ENCODE results near the gene ZNF391.
"Not testable (repeated sequence)": the region's sequence is repeated elsewhere in the genome, so short reads cannot be mapped to it uniquely, and the experiment has no call there.

The ZNF391 gene

GRCh38 chr6:27400877-27401642 lies 12.5 kb downstream of the ZNF391 start:
- Mint-ChIP-seq H3K36me3 (ENCODE audit: low read depth) (peaks cover 63% of the 10 kb centered on the region), H3K9me3 (peaks cover 58% of the 10 kb centered on the region), H3K4me1 (no peaks in the 10 kb centered on the region), H3K4me3 (no peak overlapping the region), H3K27me3 (no peaks in the 10 kb centered on the region), H3K27ac (no peak overlapping the region)
- ATAC-seq (no peak), DNase-seq (no peak)

GRCh38 chr6:27406085-27406484 lies 17.5 kb downstream of the ZNF391 start:
- H3K4me1 Mint-ChIP-seq = no peaks in the 10 kb centered on the region
- H3K4me3 Mint-ChIP-seq = no peak overlapping the region
- peaks cover 25% of the 10 kb centered on the region for H3K36me3 Mint-ChIP-seq (ENCODE audit: low read depth)
- peaks cover 32% of the 10 kb centered on the region for H3K9me3 Mint-ChIP-seq
- ATAC-seq (no peak), DNase-seq (no peak)
- peaks cover 2% of the 10 kb centered on the region for H3K27me3 Mint-ChIP-seq
- H3K27ac Mint-ChIP-seq = no peak overlapping the region

DNA sequence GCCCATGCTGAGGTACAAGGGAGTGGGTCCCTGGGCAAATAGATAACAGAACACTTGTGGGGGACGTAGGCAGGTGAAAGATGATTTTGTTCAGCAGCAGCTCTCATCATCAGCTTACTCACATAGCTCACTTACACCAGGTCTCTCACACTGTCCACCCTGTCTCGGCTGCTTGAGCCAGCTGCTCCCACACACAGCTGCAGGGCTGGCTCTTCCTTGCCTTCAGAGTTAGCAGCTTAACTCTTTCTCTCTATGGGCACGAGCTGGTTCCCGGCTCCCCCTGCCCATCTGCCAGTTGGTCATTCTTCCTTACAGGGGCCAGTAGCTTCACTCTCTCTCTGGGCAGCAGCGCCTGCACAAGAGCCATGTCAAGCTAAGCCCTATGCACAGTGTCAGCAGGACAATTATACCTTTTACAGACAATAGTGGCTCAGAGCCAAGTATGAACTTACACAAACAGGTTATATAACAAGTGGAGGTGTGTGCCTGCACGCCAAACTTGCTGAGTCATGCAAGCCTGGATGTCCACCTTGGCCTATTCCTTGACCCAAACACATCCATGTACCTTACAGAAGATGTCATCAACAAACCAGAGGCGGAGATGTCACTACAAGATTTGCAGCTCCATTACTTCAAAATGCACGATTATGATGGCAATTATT lies 18.7 kb downstream of the ZNF391 start:
- no peak for ATAC-seq
- no peaks in the 10 kb centered on the region for H3K4me1 Mint-ChIP-seq
- no peak overlapping the region for H3K4me3 Mint-ChIP-seq

DNA sequence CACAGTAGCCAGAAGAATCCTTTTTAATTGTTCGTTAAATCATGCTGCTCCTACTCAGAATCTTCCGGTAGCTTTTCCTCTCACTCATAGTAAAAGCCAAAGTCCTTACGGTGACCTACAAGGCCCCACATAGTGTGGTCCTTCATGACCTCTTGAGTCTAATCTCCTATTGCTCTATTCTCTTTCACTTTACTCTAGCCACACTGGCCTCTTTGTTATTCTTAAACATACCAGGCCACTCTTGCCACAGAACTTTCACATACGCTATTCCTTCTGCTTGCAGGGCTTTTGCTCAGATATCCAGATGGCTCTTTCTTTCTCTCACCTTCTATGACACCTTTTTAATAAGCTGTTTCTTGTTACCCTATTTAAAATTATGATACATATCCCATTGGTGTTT lies 25.7 kb downstream of the ZNF391 start:
- no peak for DNase-seq
- Mint-ChIP-seq H3K27ac (no peak overlapping the region), H3K4me3 (no peak overlapping the region), H3K36me3 (ENCODE audit: low read depth) (peaks cover 2% of the 10 kb centered on the region), H3K9me3 (peaks cover 4% of the 10 kb centered on the region), H3K4me1 (no peaks in the 10 kb centered on the region), H3K27me3 (peaks cover 7% of the 10 kb centered on the region)
- no peak for ATAC-seq

More for the DNA sequence above, 18.7 kb downstream of the ZNF391 start:
- Mint-ChIP-seq H3K9me3 (peaks cover 22% of the 10 kb centered on the region), H3K27ac (no peak overlapping the region), H3K36me3 (ENCODE audit: low read depth) (peaks cover 15% of the 10 kb centered on the region), H3K27me3 (peaks cover 2% of the 10 kb centered on the region)
- DNase-seq = no peak

DNA sequence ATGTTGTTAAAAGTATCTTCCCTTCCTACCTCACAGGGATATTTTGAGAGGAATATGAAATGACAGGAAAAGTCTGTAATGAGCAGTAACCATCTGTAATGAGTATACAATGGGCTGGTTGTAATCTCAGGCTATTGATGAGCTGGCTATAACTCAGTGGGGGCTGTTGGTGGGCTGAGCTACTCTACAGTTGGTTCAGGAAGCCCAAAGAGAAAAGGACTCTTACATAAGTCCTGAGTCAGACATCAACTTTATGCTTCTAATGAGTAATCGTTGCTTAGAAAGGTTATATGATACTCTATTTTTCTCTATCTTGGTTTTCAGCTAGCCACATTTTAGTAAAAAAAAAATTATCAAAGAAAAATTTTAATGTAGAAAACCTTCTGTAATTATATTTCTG lies 26.4 kb downstream of the ZNF391 start:
- Mint-ChIP-seq H3K4me1 (no peaks in the 10 kb centered on the region), H3K27ac (no peak overlapping the region), H3K36me3 (ENCODE audit: low read depth) (peaks cover 2% of the 10 kb centered on the region), H3K9me3 (peaks cover 4% of the 10 kb centered on the region), H3K4me3 (no peak overlapping the region), H3K27me3 (peaks cover 13% of the 10 kb centered on the region)
- no peak for DNase-seq
- ATAC-seq = no peak

DNA sequence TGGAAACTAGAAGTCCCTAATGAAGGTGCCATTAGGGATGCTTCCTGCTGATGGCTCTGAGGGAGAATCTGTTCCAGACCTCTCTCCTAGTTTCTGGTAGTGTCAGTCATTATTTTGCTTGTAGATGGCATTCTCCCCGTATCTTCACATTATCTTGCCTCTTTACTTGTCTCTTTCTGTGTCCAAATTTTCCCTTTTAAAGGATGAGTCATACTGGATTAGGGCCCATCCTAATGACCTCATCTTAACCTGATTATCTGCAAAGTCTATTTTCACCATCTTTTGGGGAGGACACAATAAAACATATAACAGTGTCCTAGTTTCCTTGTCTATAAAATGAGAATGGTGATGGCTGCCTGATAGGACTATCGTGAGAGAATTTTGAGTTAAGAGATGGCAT lies 27.3 kb downstream of the ZNF391 start:
- H3K4me3 Mint-ChIP-seq = no peak overlapping the region
- no peaks in the 10 kb centered on the region for H3K36me3 Mint-ChIP-seq (ENCODE audit: low read depth)
- peaks cover 11% of the 10 kb centered on the region for H3K27me3 Mint-ChIP-seq
- DNase-seq (no peak), ATAC-seq (no peak)
- H3K9me3 Mint-ChIP-seq = no peaks in the 10 kb centered on the region
- no peaks in the 10 kb centered on the region for H3K4me1 Mint-ChIP-seq
- no peak overlapping the region for H3K27ac Mint-ChIP-seq

- peaks cover 15% of the 10 kb centered on the region for H3K27me3 Mint-ChIP-seq
Observed at GRCh38 chr6:27419363-27419762, 30.8 kb downstream of the ZNF391 start.

GRCh38 chr6:27422651-27423332 lies 34.2 kb downstream of the ZNF391 start:
- no peak overlapping the region for H3K4me3 Mint-ChIP-seq

More at GRCh38 chr6:27419363-27419762, 30.8 kb downstream of the ZNF391 start:
- Mint-ChIP-seq H3K36me3 (ENCODE audit: low read depth) (no peaks in the 10 kb centered on the region), H3K4me3 (no peak overlapping the region), H3K9me3 (no peaks in the 10 kb centered on the region), H3K4me1 (no peaks in the 10 kb centered on the region), H3K27ac (no peak overlapping the region)
- no peak for DNase-seq
- ATAC-seq = no peak

GRCh38 chr6:27424851-27425250 lies 36.3 kb downstream of the ZNF391 start:
- not testable (repeated sequence) for DNase-seq; H3K36me3 Mint-ChIP-seq (ENCODE audit: low read depth); H3K4me1 Mint-ChIP-seq; H3K4me3 Mint-ChIP-seq; H3K9me3 Mint-ChIP-seq; ATAC-seq; H3K27ac Mint-ChIP-seq; H3K27me3 Mint-ChIP-seq

More at GRCh38 chr6:27422651-27423332, 34.2 kb downstream of the ZNF391 start:
- H3K36me3 Mint-ChIP-seq (ENCODE audit: low read depth) = no peaks in the 10 kb centered on the region
- no peak for DNase-seq
- H3K9me3 Mint-ChIP-seq = no peaks in the 10 kb centered on the region
- no peak overlapping the region for H3K27ac Mint-ChIP-seq
- no peak for ATAC-seq
- H3K4me1 Mint-ChIP-seq = no peaks in the 10 kb centered on the region
- peaks cover 11% of the 10 kb centered on the region for H3K27me3 Mint-ChIP-seq

DNA sequence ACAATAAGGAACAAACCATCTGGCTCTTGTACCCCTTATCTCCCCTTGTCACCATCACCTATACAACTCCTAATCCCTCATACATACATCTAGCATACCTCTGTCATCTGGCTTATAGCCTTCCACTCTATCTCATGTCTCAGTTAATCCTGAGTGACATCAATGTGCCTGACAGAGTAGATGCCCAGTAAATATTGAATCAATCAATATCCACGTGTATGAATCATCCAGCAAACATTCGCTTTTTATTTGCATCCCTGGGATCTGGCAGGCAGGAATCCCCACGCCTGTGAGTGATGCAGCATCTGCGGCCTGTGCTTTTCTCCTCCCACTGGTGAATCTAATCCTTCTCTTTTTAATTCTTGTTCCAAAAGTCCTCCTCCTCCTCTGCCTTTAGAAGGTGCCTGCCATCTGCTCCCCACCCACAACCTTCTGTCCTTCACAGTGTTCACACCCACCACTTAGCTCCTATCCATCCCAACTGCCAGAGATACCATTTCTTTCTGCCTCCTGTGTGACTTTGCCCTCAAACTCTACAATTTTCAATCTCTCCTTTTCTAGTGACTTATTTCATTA lies 37.6 kb downstream of the ZNF391 start:
- no peak overlapping the region for H3K27ac Mint-ChIP-seq
- ATAC-seq = no peak

DNA sequence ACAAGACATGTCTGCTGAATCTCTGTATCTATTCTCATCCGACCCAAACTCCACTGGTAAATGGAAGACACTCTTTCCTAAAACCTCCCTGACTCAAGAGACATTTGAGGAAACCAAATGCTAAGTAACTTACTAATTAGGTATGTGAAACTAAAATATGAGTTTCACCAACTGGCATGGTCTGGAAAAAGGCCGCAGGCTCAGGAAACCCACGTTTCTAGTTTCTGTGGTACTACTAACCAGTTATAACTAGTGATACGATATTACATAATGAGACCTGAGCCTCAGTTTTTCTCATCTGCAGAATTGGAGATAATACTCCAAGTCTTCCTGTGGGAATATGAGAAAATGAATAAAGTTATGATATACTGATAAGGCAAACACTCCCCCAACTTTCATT lies 39.9 kb downstream of the ZNF391 start:
- Mint-ChIP-seq H3K4me1 (no peaks in the 10 kb centered on the region), H3K9me3 (peaks cover 7% of the 10 kb centered on the region), H3K27ac (no peak overlapping the region), H3K36me3 (ENCODE audit: low read depth) (no peaks in the 10 kb centered on the region), H3K27me3 (no peaks in the 10 kb centered on the region), H3K4me3 (no peak overlapping the region)
- ATAC-seq (no peak), DNase-seq (no peak)

More for the DNA sequence above, 37.6 kb downstream of the ZNF391 start:
- no peaks in the 10 kb centered on the region for H3K4me1 Mint-ChIP-seq
- no peak for DNase-seq
- H3K27me3 Mint-ChIP-seq = peaks cover 4% of the 10 kb centered on the region
- no peaks in the 10 kb centered on the region for H3K36me3 Mint-ChIP-seq (ENCODE audit: low read depth)
- H3K4me3 Mint-ChIP-seq = no peak overlapping the region
- H3K9me3 Mint-ChIP-seq = peaks cover 4% of the 10 kb centered on the region

- H3K4me3 Mint-ChIP-seq = no peak overlapping the region
- no peak overlapping the region for H3K27ac Mint-ChIP-seq
- H3K36me3 Mint-ChIP-seq (ENCODE audit: low read depth) = no peaks in the 10 kb centered on the region
- no peaks in the 10 kb centered on the region for H3K4me1 Mint-ChIP-seq
- ATAC-seq (no peak), DNase-seq (no peak)
- no peaks in the 10 kb centered on the region for H3K27me3 Mint-ChIP-seq
- peaks cover 7% of the 10 kb centered on the region for H3K9me3 Mint-ChIP-seq
Observed at GRCh38 chr6:27428966-27429365, 40.4 kb downstream of the ZNF391 start.

GRCh38 chr6:27433714-27434113 lies 45.2 kb downstream of the ZNF391 start:
- no peak overlapping the region for H3K27ac Mint-ChIP-seq
- H3K9me3 Mint-ChIP-seq = peaks cover 13% of the 10 kb centered on the region
- no peak for DNase-seq
- no peaks in the 10 kb centered on the region for H3K36me3 Mint-ChIP-seq (ENCODE audit: low read depth)
- ATAC-seq = no peak
- no peaks in the 10 kb centered on the region for H3K4me1 Mint-ChIP-seq
- H3K4me3 Mint-ChIP-seq = no peak overlapping the region
- H3K27me3 Mint-ChIP-seq = peaks cover 2% of the 10 kb centered on the region

DNA sequence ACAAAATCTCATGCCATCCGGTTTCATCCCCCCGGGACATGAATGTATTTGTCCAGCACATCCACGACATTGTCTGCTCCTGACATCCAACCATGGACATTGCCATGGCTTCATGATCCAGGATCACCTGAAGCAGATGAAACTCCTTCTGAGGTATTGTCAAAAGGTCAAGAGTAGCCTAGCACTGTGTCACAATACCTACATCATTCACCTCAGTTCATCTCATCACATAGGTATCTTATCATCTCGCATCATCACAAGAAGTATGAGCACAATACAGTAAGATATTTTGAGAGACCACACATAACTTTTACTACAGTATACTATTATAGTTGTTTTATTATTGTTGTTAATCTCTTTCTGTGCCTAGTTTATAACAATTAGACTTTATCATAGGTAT lies 50.8 kb downstream of the ZNF391 start:
- Mint-ChIP-seq H3K4me1 (no peaks in the 10 kb centered on the region), H3K27me3 (peaks cover 2% of the 10 kb centered on the region), H3K27ac (no peak overlapping the region), H3K4me3 (no peak overlapping the region), H3K36me3 (ENCODE audit: low read depth) (peaks cover 10% of the 10 kb centered on the region), H3K9me3 (peaks cover 27% of the 10 kb centered on the region)
- DNase-seq (no peak), ATAC-seq (no peak)

All from activated naive CD8-positive, alpha-beta T cell treated with anti-CD3 and anti-CD28 coated beads, Interleukin-2, amount 50 U/mL, for 24 hours (primary cell).